Transverse colon (tissue), 4 donors: Measurements from ENCODE around the gene EYA2.

Source experiments
- CTCF ChIP-seq, 5 experiments: fragments of 200-600 bp in 3 of 5; fragments of 450-650 bp in 2 of 5; sonication (generic) in 3 of 5; IDR thresholded peaks; 1 replicate in 2 of 5; 2 replicates in 3 of 5; pipeline ENCODE4 v1.5.1; 2016 to 2017; ENCODE audit warnings: antibody characterized with exemption in 5 of 5, inconsistent platforms in 3 of 5, mild to moderate bottlenecking in 2 of 5, moderate library complexity in 1 of 5
- EP300 ChIP-seq: sonication (generic); formaldehyde crosslinking; IDR thresholded peaks from one replicate; pipeline ENCODE4 v1.6.1; 2017; ENCODE audit warnings: antibody characterized with exemption, low read depth
- POLR2AphosphoS5 ChIP-seq, 3 donors: sonication (generic); formaldehyde crosslinking; IDR thresholded peaks; one replicate each; pipeline ENCODE4 v1.6.1; 2016; ENCODE audit warnings: antibody characterized with exemption in 3 of 3

GRCh38 chr20:46893051-46893450 is 1.6 kb upstream of the EYA2 start:
- TF ChIP-seq CTCF (IDR thresholded peaks at IDR 0.05), result no peak
- no peak for TF ChIP-seq EP300
- TF ChIP-seq POLR2AphosphoS5 (IDR thresholded peaks at IDR 0.05), result no peak
